ENCODE measurements around the gene ZNF213.
A peak's percentile ranks its signal among the peaks of the same experiment; 100 is the strongest.
"Not testable (repeated sequence)": the region's sequence is repeated elsewhere in the genome, so short reads cannot be mapped to it uniquely, and the experiment has no call there.

ZNF213 gene

DNA sequence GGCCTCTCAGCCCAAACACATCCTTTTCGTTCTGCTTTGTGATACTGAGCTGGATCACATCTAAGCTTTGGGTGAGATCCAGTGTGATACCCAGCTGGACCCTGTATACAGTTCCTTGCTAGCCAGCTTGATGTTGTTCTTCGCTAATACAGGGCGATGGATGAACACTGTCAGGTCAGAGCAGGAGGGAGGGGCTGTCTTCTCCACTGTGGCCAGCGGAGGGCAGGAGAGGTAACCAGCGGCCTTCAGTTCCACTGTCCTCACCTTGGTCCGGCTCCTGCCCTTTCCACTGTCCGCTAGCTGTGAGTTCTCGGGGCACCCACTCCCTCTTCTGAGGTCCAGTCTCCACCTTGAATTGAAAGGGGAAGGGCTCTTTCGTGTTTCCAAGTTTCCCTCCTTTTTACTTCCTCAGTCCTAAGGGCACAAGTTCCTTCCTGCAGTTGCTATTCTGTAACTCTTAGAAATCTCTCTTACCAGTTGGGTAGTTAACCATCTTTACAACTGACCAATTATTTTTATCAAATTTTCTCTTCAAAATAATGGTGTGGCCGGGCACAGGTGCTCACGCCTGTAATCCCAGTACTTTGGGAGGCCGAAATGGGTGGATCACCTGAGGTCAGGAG, 3.0 kb upstream of the ZNF213 start:
- peak; percentile 16 for DNase-seq

DNA sequence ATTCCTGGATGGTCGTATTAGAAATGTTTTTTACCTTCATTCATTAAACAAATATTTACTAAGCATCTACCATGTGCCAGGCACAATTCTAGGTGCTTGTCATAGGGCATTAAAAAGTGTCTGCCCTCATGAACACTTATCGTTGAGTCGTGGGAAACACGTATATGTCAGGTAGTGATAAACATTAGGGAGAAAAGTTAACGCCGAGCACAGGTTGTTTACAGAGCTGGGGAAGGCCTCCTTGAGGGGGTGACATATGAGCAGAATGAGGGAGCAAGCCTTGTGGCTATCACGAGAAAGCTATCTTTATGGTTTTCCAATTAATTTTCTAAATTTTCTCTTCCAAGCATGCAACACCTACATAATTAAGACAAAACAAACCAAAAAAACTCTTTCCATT, 985 bp upstream of the ZNF213 start:
- peak; percentile 6 for DNase-seq

DNA sequence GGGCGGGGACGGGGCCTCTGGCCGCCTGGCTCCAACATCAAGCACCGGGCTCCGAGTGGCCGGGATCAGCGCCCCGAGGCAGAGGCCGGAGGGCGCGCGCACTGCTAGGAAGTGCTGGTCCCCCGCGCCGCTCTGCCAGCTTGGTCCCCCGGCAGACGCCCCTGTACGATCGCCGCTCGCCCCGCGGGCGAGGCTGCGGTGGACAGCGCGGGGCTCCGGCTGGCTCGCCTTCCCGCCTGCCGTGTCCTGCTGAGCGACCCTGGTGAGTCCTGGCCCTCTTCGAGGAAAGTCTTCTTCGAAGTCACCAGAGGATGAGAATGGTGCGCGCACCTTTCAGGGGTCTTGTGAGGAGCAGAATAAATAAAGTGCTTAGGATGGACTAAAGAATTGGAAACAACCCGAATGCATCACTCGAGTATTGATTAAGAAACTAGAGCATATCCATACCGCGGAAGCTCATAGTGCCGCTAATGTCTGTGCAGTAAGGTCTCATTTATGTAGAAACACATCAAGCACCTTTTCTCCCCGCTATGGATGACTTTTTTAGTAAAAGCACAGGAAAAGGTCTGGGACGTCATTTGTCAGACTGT, 392 bp downstream of the ZNF213 start:
- no peak for DNase-seq

DNA sequence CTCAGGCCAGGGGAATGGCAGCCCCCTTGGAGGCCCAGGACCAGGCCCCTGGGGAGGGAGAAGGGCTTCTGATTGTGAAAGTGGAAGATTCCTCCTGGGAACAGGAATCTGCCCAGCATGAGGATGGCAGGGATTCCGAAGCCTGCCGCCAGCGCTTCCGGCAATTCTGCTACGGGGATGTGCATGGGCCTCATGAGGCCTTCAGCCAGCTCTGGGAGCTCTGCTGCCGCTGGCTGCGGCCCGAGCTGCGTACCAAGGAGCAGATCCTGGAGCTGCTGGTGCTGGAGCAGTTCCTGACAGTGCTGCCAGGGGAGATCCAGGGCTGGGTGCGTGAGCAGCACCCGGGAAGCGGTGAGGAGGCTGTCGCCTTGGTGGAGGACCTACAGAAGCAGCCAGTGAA, 2.4 kb downstream of the ZNF213 start:
- no peak for DNase-seq

DNA sequence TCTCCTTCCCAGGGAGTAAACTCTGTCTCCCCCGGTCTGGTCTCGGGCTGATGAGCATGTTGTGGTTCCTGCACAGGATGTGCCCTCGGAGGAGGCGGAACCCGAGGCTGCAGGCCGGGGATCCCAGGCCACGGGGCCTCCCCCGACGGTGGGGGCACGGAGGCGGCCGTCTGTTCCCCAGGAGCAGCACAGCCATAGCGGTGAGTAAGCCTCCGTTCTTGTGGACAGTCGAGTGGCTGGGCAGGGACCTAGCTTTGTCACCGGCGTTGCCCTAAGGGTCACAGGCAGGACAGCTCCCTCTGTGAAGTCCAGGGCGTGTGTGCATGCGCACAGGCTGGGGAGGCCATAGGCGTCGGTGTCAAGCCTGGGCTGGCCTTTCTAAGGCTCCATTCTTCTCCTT, 3.5 kb downstream of the ZNF213 start:
- no peak for DNase-seq

DNA sequence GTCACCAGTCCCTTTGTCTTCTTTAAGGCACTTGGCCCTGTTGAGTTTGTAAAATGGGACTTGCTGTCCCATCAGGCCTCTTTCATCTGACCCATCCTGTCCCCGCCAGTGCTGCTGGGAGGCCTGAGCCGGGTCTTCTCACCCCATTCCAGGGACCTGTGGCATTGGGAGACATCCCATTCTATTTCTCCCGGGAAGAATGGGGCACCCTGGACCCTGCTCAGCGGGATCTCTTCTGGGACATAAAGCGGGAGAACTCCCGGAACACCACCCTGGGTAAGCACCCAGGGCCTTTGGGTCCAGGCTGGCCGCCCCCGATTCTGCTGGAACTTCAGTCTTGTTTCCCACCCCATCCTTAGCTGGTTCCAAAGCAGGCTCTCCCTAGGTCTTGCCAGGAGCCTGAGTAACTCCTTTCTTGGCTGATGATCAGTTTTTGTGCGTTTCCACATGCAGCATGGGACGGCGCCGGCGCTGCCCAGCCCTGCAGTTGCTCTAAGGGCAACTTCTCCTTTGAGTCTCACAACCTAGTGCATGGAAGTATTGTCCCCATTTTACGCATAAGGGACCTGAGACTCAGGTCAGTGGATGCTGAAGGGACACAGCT, 4.1 kb downstream of the ZNF213 start:
- DNase-seq: no peak

DNA sequence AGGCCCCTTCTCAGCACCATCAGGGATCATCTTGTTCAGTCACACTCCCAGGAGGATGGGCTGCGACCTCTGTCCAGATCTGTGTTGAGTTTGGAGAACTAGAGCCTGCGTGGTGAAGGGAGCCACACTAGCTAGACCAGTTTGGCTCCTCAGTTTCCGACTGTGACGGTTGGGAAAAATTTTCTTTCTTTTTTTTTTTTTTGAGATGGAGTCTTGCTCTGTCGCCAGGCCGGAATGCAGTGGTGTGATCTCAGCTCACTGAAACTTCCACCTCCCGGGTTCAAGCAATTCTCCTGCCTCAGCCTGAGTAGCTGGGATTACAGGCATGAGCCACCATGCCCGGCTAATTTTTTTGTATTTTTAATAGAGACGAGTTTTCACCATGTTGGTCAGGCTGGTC, 4.7 kb downstream of the ZNF213 start:
- DNase-seq: not testable (repeated sequence)

DNA sequence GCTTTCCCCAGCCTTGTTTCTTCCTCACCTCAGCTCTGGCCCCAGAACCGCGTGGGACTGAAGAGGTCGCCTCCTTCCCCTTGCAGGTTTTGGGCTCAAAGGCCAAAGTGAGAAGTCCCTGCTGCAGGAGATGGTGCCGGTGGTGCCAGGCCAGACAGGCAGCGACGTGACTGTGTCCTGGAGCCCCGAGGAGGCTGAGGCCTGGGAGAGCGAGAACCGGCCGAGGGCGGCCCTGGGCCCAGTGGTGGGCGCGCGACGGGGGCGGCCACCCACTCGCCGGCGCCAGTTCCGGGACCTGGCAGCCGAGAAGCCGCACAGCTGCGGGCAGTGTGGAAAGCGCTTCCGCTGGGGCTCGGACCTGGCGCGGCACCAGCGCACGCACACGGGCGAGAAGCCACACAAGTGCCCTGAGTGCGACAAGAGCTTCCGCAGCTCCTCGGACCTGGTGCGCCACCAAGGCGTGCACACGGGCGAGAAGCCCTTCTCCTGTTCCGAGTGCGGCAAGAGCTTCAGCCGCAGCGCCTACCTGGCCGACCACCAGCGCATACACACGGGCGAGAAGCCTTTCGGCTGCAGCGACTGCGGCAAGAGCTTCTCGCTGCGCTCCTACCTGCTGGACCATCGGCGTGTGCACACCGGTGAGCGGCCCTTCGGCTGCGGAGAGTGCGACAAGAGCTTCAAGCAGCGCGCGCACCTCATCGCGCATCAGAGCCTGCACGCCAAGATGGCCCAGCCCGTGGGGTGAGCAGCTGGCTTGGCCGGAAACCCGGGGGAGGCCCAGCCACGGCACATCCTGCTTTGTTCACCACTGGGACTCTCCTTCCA, 6.0 kb downstream of the ZNF213 start:
- no peak for DNase-seq

DNA sequence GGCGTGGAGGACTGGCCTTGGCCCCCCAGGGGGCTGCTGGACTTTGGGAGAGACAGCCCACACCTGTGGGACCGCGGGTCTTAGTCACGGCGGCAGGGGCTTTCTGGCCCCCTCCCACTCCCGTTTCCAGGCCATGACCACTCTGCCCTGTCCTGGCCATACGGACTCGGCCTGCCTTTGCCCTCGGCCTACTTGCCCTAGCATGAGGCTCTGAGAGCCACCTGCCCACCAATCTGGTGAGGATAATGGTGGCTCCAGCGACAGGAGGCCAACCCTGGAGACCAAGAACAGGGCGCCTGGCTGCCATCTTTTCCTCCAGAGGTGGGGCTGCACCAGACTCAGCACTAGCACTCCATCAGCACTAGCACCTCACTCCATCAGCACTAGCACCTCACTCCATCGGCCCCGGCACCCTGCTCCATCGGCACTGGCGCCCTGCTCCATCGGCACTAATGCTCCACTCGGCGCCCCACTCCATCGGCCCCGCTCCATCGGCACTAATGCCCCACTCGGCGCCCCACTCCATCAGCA, 7.0 kb downstream of the ZNF213 start:
- no peak for DNase-seq

DNA sequence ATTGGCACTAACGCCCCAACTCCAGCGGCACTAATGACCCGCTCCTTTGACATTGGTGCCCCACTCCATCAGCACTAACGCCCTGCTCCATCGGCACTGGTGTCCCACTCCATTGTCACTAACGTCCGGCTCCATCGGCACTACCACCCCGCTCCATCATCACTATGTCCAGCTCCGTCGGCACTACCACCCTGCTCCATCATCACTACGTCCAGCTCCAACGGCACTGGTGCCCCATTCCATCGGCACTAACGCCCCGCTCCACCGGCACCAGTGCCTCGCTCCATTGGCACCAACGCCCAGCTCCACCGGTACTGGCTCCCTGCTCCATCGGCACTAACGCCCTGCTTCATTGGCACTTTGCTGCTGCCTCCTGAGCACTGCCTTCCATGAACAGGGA, 7.5 kb downstream of the ZNF213 start:
- no peak for DNase-seq

DNA sequence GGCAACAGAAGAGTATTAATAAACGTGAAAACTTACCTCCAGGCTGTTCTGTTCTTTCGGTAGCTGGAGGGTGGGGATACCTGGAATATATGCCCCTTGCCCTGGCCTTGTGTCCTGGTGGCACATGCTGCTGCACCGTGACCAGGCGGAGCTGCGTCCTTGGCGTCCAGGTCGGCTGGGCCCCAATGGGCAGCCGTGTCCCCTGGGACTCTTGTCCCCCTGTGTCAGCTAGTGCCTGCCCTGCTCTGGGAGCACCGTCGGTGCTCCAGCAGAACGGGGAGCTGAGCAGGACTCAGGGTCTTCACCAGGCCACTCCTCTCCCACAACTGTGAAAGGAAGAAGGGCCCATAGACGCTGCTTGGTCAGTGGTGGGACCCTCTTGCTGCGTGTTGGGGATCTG, 7.9 kb downstream of the ZNF213 start:
- DNase-seq: no peak

DNA sequence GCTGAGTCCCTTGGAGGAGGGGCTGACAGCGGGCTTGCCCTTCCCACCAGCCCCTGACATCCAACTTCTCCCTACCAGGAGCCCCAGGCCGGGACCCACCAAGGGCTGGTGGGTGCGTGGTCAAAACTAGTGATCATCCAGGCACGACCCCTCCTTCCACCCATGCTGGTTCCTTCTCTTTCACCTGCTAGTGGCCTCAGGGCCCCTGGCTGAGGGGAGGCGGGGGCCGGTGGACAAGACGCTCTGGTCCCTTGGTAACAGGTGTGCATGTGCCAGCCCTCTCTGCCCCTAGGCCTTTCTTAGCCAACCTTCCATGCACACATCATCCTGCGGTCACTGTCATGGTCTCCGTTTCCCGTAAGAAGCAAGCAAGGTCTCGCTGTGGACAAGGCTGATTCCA, 8.4 kb downstream of the ZNF213 start:
- no peak for DNase-seq

DNA sequence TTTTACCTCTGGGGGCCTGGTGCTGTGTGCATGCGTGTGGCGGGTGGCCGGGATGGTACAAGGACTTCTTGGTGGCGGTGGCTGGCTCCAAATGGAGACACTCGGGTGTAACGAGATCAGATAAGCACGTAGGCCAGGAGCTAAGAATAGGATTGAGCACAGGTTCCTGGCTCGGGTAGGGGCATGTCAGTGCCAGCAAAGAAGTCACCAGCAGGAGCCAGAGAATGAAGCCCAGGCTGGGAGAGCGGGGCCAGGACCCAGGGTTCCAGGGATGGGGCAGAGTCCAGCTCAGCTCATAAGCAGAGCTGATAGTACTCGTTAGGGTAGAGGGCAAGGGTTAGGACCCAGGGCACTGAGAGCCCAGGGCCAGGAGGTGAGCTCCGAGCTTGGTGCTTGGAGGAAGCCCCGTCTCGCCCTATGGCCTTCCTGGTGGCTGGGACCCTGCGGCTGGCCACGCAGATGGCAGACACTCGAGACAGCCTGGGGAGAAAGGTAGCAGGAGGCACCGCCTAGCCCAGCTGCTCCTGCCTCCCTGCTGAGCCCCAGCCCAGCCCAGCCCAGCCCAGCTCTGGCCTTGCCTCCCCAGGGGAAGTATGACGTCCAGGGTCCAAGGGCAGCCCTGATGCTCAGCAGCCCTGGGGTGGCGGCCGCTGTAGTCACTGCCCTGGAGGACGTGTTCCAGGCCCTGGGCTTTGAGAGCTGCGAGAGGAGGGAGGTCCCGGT, 8.9 kb downstream of the ZNF213 start:
- no peak for DNase-seq

DNA sequence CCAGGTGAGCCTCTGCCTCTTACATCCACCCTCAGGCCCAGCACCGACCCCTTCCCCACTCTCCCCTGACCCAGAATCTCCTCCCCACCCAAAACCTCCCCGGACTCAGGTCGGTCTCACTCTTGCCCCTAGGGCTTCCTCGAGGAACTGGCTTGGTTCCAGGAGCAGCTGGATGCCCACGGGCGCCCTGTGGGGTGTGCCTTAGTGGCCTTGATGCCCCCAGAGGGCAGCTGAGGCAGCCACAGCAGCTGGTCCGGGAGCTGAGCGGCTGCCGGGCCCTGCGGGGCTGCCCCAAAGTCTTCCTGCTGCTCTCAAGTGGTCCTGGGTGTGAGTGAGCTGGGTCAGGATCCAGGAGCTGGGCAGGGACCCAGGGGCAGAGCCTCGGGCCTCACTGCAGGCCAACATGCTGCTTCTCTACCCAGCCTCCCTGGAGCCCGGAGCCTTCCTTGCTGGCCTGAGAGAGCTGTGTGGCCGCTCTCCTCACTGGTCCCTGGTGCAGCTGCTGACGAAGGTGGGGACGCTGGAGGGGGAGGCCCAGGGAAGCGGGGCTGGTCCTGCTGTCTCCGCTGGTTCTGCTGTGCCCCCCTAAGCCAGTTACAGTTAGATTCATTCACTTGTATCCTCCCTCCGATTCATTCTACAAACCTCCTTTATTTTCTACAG, 9.6 kb downstream of the ZNF213 start:
- no peak for DNase-seq

DNA sequence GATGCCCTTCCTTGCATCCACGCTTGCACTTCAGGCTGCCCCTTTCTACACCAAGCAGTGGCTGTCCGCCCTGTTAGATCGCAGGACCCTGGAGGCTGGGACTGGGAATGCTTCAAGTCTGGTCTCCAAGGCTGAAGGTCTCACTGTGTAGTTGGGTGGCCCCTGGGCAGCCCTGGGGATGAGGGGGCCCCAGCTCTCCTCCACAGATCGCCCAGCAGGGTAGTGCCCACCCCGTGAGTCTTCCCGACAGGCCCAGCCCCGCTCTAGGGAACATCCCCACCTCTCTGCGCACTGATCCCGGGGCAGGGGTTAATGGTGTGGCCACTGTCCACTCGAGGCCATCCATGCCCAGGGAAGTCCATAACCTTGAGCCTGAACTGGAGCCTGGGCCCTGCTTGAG, 10.3 kb downstream of the ZNF213 start:
- DNase-seq: no peak

DNA sequence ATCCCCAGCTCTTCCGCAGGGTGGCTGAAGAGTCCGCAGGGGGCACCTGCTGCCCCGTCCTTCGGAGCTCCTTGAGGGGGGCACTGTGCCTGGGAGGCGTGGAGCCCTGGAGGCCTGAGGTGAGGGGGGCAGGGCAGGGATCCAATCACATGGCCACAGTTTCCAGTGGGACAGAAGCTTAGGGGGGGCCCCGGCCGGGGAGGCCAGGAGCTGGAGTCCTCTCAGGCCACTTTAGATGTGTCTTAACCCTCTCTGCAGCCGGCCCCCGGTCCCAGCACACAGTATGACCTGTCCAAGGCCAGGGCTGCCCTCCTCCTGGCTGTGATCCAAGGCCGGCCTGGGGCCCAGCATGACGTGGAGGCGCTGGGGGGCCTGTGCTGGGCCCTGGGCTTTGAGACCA, 10.8 kb downstream of the ZNF213 start:
- no peak for DNase-seq

DNA sequence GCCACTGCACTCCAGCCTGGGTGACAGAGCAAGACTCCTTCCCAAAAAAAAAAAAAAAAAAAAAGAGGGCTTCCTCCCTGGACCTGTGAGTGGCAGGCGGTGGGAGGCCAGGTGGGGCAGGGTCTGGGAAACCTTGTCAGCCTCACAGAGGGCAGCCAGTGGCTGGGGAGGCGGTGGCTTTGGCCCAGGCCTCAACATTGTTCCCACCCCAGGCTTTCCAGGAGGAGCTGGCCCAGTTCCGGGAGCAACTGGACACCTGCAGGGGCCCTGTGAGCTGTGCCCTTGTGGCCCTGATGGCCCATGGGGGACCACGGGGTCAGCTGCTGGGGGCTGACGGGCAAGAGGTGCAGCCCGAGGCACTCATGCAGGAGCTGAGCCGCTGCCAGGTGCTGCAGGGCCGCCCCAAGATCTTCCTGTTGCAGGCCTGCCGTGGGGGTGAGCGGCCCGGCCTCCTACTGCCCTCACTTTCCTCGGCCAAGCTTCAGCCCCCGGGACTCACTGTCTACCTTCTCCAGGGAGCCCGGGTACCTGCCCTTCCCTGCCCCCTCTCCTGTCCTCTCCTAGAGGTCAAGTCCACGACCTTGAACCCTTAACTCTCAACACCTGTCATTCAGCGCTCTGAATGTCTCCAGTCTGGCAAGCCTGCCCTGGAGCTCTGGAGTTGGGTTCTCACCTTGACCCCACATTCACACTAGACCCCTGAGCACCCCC, 12.4 kb downstream of the ZNF213 start:
- DNase-seq: no peak

DNA sequence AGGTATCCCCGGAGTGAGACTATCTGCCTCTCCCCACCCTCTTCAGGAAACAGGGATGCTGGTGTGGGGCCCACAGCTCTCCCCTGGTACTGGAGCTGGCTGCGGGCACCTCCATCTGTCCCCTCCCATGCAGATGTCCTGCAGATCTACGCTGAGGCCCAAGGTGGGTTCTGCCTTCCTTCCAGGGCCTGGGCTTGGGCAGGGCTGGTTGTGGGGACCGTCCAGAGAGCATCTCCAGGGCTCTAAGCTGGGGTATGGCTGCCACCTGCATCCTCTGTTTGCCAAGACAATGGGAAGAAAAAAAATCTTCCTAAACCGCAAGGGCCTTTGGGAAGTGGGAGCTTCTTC, 12.9 kb downstream of the ZNF213 start:
- DNase-seq: no peak

DNA sequence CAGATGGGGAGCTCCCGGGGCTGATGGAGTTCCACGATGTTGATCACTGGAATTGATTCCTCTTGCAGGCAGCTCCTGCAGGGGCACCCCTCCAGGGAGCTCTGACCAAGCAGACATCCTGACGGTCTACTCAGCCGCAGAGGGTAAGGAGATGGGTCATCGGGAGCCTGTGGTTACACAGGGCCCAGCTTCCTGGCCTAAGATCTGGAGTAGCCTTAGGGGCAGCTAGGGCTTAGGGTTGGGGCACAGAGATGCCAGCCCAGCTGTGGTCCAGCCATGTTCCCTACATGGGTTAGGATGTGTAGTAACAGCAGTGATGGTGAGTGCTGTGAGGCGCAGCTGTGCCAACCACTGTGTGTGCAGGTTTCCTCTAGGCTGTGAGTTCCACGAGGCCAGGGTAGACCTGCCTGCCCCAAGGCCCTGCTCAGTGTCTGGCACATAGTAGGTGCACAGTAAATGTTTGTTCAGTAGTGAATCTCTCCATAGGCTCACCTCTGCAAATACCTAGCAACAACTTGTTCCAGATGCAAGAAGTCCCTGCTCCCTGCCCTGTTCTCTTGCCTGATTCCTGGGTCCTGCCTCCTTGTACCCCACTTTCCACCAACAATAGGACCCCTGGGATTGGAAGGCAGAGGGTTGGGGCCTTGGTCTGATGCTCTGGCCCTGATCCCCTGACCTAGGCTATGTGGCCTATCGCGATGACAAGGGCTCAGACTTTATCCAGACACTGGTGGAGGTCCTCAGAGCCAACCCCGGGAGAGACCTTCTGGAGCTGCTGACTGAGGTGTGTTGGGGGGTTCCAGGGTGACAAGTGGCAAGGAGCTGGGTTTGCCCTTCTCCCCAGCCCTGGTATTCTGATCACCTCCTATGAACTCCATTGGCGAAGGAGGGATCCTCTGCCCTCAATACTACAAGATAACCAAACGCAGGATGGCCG, 13.7 kb downstream of the ZNF213 start:
- no peak for DNase-seq

DNA sequence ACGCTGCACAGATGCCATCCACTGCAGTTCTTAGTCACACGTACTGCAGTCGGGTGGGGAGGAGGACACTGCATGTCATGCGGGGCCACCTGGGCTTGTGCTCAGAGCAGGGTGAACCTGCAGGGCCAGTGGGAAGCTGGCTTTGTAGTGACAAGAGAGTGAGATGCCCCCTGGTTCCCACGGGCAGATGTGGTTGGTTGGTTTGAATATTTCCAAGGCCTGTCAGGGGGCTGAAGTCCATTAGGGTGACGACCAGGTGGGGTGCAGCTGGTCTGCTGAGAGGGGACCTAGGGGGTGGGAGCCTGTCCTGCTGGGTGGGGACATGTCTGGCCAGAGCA, 14.3 kb downstream of the ZNF213 start:
- DNase-seq: no peak

Measured in NCI-H2029 (cell line).